MCF 10A (cell line): ENCODE results near the gene TTLL5. TPM values are rescaled to one million over a fixed set of nuclear protein-coding genes. Genes with fewer than 3 reads are reported as not detected.

Source experiments
- BruUV-seq: library from RNA; stranded (reverse); fragments of 400-500 nt; replicated peaks from 2 replicates; lab custom pipeline; 2021; lab: Mats Ljungman, UMichigan
- CTCF ChIA-PET: fragments of 300-600 bp; sonication (Branson Sonifier 250); formaldehyde crosslinking; extraction: SDS; loops from one replicate; lab custom pipeline; 2021; ENCODE audit warnings: antibody characterized with exemption, inconsistent platforms; lab: Yijun Ruan, JAX
- POLR2A ChIA-PET: fragments of 300-600, 350-650 bp; sonication (Branson Sonifier 250); formaldehyde crosslinking; extraction: SDS; loops from one replicate; lab custom pipeline; 2020; ENCODE audit warnings: antibody characterized with exemption, inconsistent platforms; lab: Yijun Ruan, JAX
- DNase-seq: peaks from one replicate; pipeline ENCODE4 v3.0.0-alpha.2; 2018; ENCODE audit not compliant: unreplicated experiment
- H3K27ac Mint-ChIP-seq: one replicate; pipeline ENCODE4 v1.8.0; 2022; ENCODE audit warnings: mild to moderate bottlenecking, low read depth, mixed read lengths; ENCODE audit not compliant: unreplicated experiment
- H3K27me3 Mint-ChIP-seq: one replicate; pipeline ENCODE4 v1.8.0; 2022; ENCODE audit warnings: mixed read lengths; ENCODE audit not compliant: insufficient read depth, unreplicated experiment
- H3K36me3 Mint-ChIP-seq: one replicate; pipeline ENCODE4 v1.8.0; 2022; ENCODE audit warnings: mild to moderate bottlenecking, moderate library complexity, mixed read lengths; ENCODE audit not compliant: insufficient read depth, unreplicated experiment
- H3K4me1 Mint-ChIP-seq: one replicate; pipeline ENCODE4 v1.8.0; 2022; ENCODE audit warnings: mixed read lengths; ENCODE audit not compliant: insufficient read depth, unreplicated experiment
- H3K4me3 Mint-ChIP-seq: one replicate; pipeline ENCODE4 v1.8.0; 2022; ENCODE audit warnings: mild to moderate bottlenecking, moderate library complexity, mixed read lengths; ENCODE audit not compliant: unreplicated experiment
- H3K9me3 Mint-ChIP-seq: one replicate; pipeline ENCODE4 v1.8.0; 2022; ENCODE audit warnings: mixed read lengths; ENCODE audit not compliant: unreplicated experiment
- CTCF ChIP-seq: fragments of 200-600 bp; IDR thresholded peaks from one replicate; pipeline ENCODE4 v1.8.0; 2022; ENCODE audit warnings: antibody characterized with exemption, mild to moderate bottlenecking; ENCODE audit not compliant: unreplicated experiment
- intact Hi-C: fragments of 100-400 bp; cut with micrococcal nuclease; formaldehyde crosslinking; loops from 2 replicates; pipeline ENCODE4 v1.14.1; 2022
- total RNA-seq: library from RNA; stranded (reverse); gene quantifications from 2 replicates; pipeline ENCODE4 v1.2.3, GENCODE V29; 2022

TTLL5 gene
- total RNA-seq, 1 experiment from 2014 or later: 31.7 TPM

- no peak for TF ChIP-seq CTCF
- Mint-ChIP-seq H3K4me1 (peaks cover 11% of the 10 kb centered on the region), H3K27ac (no peak overlapping the region), H3K9me3 (no peaks in the 10 kb centered on the region), H3K36me3 (no peaks in the 10 kb centered on the region), H3K4me3 (no peak overlapping the region), H3K27me3 (no peaks in the 10 kb centered on the region)
- CTCF ChIA-PET: interaction anchor here (0.7 to 7.4 kb wide), 4 partner anchors 67 to 201 kb away, joined by 3 to 55 read pairs (median 6); no protein-coding TSS in a partner anchor
- POLR2A ChIA-PET: interaction anchor here (0.8 kb wide), 1 partner anchor 74 kb away, joined by 4 read pairs; the partner anchor contains the start of gene IFT43
- intact Hi-C loops: no loop called here
- no peak for DNase-seq
- no TSS peak for BruUV-seq
Observed at GRCh38 chr14:75911883-75912282, 250.8 kb downstream of the TTLL5 start.

GRCh38 chr14:75913183-75913582 is 252.1 kb downstream of the TTLL5 start:
- no peak for DNase-seq
- Mint-ChIP-seq H3K27ac (no peak overlapping the region), H3K27me3 (no peaks in the 10 kb centered on the region), H3K4me1 (peaks cover 11% of the 10 kb centered on the region), H3K9me3 (no peaks in the 10 kb centered on the region), H3K4me3 (no peak overlapping the region), H3K36me3 (peaks cover 9% of the 10 kb centered on the region)
- intact Hi-C loops: no loop called here
- TF ChIP-seq CTCF: no peak
- no TSS peak for BruUV-seq
- ChIA-PET POLR2A (interaction anchor here (0.7 kb wide), 1 partner anchor 16 kb away, joined by 3 read pairs; no protein-coding TSS in a partner anchor), CTCF (no interaction called here)

GRCh38 chr14:75915045-75915444 is 254.0 kb downstream of the TTLL5 start:
- peaks cover 6% of the 10 kb centered on the region for H3K4me1 Mint-ChIP-seq
- H3K9me3 Mint-ChIP-seq: no peaks in the 10 kb centered on the region
- intact Hi-C loops: no loop called here
- TF ChIP-seq CTCF: no peak
- H3K36me3 Mint-ChIP-seq: peaks cover 9% of the 10 kb centered on the region
- DNase-seq: no peak
- no peak overlapping the region for H3K27ac Mint-ChIP-seq
- CTCF ChIA-PET: interaction anchor here (1.1 kb wide), 1 partner anchor 9 kb away, joined by 3 read pairs; no protein-coding TSS in a partner anchor
- H3K4me3 Mint-ChIP-seq: no peak overlapping the region
- no peaks in the 10 kb centered on the region for H3K27me3 Mint-ChIP-seq
- POLR2A ChIA-PET: no interaction called here
- no TSS peak for BruUV-seq

GRCh38 chr14:75917322-75917945 is 256.4 kb downstream of the TTLL5 start:
- Mint-ChIP-seq H3K27me3 (no peaks in the 10 kb centered on the region), H3K4me3 (no peak overlapping the region), H3K36me3 (peaks cover 9% of the 10 kb centered on the region), H3K9me3 (no peaks in the 10 kb centered on the region), H3K4me1 (no peaks in the 10 kb centered on the region), H3K27ac (no peak overlapping the region)
- no TSS peak for BruUV-seq
- POLR2A ChIA-PET: interaction anchor here (1.4 kb wide), 1 partner anchor 11 kb away, joined by 5 read pairs; no protein-coding TSS in a partner anchor
- TF ChIP-seq CTCF: no peak
- DNase-seq: no peak
- intact Hi-C loops: no loop called here
- CTCF ChIA-PET: interaction anchor here (2.9 kb wide), 1 partner anchor 10 kb away, joined by 18 read pairs; no protein-coding TSS in a partner anchor
